H1 (cell line): ENCODE data around the gene ZNF581.
A peak's percentile ranks its signal among the peaks of the same experiment; 100 is the strongest.

Source experiments
- BCL11A ChIP-seq, 2 experiments: IDR thresholded peaks; one replicate each; pipeline ENCODE4 v1.6.1; 2011; ENCODE audit warnings: low read depth in 2 of 2, low read length in 2 of 2, mild to moderate bottlenecking in 2 of 2
- CTCF ChIP-seq, 3 experiments: IDR thresholded peaks; 1 replicate in 2 of 3; 2 replicates in 1 of 3; pipeline versions ENCODE4 v1.5.1 to v1.6.1; 2011; ENCODE audit warnings: low read length in 3 of 3, mild to moderate bottlenecking in 3 of 3, inconsistent platforms in 2 of 3, low read depth in 1 of 3, moderate library complexity in 1 of 3; ENCODE audit not compliant: insufficient read depth in 1 of 3; ENCODE audit errors: control extremely low read depth in 1 of 3
- EP300 ChIP-seq, 2 experiments: IDR thresholded peaks; 1 replicate in 1 of 2; 2 replicates in 1 of 2; pipeline ENCODE4 v1.6.1; 2011 to 2012; ENCODE audit warnings: low read depth in 2 of 2, low read length in 2 of 2, mild to moderate bottlenecking in 2 of 2, borderline replicate concordance in 1 of 2, inconsistent platforms in 1 of 2, moderate library complexity in 1 of 2
- EZH2 ChIP-seq: fragments of 200-600 bp; sonication (generic); IDR thresholded peaks from 2 replicates; pipeline ENCODE4 v1.7.1; 2012; ENCODE audit warnings: low read depth, mild to moderate bottlenecking, moderate library complexity, low read length, inconsistent platforms; ENCODE audit not compliant: severe bottlenecking
- KDM4A ChIP-seq: IDR thresholded peaks from one replicate; pipeline ENCODE4 v1.7.1; 2012; ENCODE audit warnings: low read depth, mild to moderate bottlenecking, moderate library complexity, low read length, inconsistent platforms; ENCODE audit not compliant: severe bottlenecking
- KDM5A ChIP-seq: fragments of 200-600 bp; IDR thresholded peaks from 2 replicates; pipeline ENCODE4 v1.7.1; 2012; ENCODE audit warnings: mild to moderate bottlenecking, low read length, inconsistent platforms, mixed read lengths
- NRF1 ChIP-seq: IDR thresholded peaks from 2 replicates; pipeline ENCODE4 v1.6.1; 2011; ENCODE audit warnings: mild to moderate bottlenecking, low read depth, low read length, improper control_type of control experiment
- POLR2A ChIP-seq, 2 experiments: IDR thresholded peaks; 1 replicate in 1 of 2; 2 replicates in 1 of 2; pipeline ENCODE4 v1.6.1; 2011; ENCODE audit warnings: low read depth in 2 of 2, low read length in 2 of 2, mild to moderate bottlenecking in 2 of 2; ENCODE audit errors: control extremely low read depth in 1 of 2
- POLR2AphosphoS5 ChIP-seq: IDR thresholded peaks from 2 replicates; pipeline ENCODE4 v1.6.1; 2011; ENCODE audit warnings: low read depth, low read length
- SIN3A ChIP-seq, 2 experiments: IDR thresholded peaks in 1 of 2; conservative IDR thresholded peaks in 1 of 2; 2 replicates each; pipeline ENCODE4 v1.6.1; 2011 to 2012; ENCODE audit warnings: low read length in 2 of 2, improper control_type of control experiment in 1 of 2, low read depth in 1 of 2, mild to moderate bottlenecking in 1 of 2
- ZNF274 ChIP-seq: IDR thresholded peaks from 2 replicates; pipeline ENCODE4 v1.7.0; 2012; ENCODE audit warnings: low read length, borderline replicate concordance; ENCODE audit errors: extremely low read depth
- TF ChIP-seq, protein P1 (sequence below): IDR thresholded peaks from 2 replicates; pipeline ENCODE4 v1.6.1; 2012; ENCODE audit warnings: inconsistent platforms

DNA sequence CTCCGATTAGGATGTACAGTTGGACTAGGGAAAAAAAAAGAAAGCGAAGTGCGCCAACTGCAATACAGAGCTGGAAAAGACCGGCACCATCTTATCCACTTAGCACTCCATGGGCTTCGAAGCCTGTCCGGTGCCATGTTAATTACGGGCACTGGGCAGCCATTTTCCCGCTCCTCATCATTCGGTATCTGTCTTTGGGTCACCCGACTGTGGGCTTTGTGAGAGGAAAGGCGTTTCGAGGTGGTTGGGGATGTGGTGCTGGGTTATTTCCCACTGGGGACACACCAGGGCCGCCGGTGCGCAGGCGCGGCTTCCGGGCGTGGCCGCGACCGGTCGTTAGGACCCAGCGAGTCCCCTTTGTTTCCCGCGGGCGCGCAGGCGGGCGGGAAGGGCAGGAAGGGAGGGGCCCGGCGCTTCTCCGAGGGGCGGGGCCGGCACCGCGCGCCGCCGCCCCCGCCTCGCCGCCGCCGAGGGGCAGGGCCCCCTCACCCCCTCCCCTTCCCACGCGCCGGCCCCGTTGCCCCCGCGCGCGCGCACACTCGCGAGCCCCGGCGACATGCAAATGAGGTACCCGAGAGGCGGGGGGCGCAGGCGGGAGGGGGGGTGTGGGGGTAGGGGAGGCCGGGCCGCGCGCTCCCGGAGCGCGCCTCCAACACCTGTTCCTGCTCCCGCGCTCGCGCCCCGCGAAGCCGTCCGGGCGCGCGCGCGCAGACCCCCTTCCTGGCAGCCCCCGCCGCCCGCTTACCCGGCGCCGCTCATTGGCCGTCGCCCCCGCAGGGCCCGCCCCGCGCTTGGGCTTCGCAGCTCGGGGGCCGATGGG, 43.4 kb upstream of the ZNF581 start, which contains the start of gene ZNF524:
- TF ChIP-seq CTCF (IDR thresholded peaks at IDR 0.05; ENCODE audit: control extremely low read depth in 1 of 3, insufficient read depth in 1 of 3, low read depth in 1 of 3, low read length in 3 of 3): no peak
- peak; percentile 36; the same call in 1 of the 2 replicates for TF ChIP-seq NRF1
- TF ChIP-seq SIN3A (conservative IDR thresholded peaks at IDR 0.05 in 1 of 2, IDR thresholded peaks at IDR 0.05 in 1 of 2; ENCODE audit: low read depth in 1 of 2, low read length in 2 of 2): no peak
- peak; percentile 66; the same call in 1 of the 2 replicates for TF ChIP-seq POLR2AphosphoS5
- TF ChIP-seq, protein P1, sequence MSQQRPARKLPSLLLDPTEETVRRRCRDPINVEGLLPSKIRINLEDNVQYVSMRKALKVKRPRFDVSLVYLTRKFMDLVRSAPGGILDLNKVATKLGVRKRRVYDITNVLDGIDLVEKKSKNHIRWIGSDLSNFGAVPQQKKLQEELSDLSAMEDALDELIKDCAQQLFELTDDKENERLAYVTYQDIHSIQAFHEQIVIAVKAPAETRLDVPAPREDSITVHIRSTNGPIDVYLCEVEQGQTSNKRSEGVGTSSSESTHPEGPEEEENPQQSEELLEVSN: peak; percentile 56; the same call in 1 of the 2 replicates
- TF ChIP-seq EP300 (IDR thresholded peaks at IDR 0.05; ENCODE audit: borderline replicate concordance in 1 of 2, low read depth in 2 of 2, low read length in 2 of 2): no peak
- TF ChIP-seq BCL11A (IDR thresholded peaks at IDR 0.05; ENCODE audit: low read depth in 2 of 2, low read length in 2 of 2): no peak
- TF ChIP-seq KDM5A: peak; percentile 51
- TF ChIP-seq ZNF274: no peak
- no peak; a peak in 1 of 3 replicates for TF ChIP-seq POLR2A (IDR thresholded peaks at IDR 0.05; ENCODE audit: control extremely low read depth in 1 of 2, low read depth in 2 of 2, low read length in 2 of 2)
- no peak for TF ChIP-seq KDM4A
- TF ChIP-seq EZH2: no peak
